PC-3 (cell line): ENCODE measurements around the gene GRIN1. TPM values are rescaled to one million over a fixed set of nuclear protein-coding genes. Genes with fewer than 3 reads are reported as not detected.

Experiments used
- ATAC-seq: fragments of 200-7000 bp; cut with Tn5 transposase; 2 replicates; pipeline ENCODE4 v1.9.1; 2020; ENCODE audit warnings: mild to moderate bottlenecking, moderate library complexity
- BruUV-seq: library from RNA; stranded (reverse); fragments of 400-500 nt; replicated peaks from 2 replicates; lab custom pipeline; 2021; lab: Mats Ljungman, UMichigan
- CTCF ChIA-PET: fragments of 300-600 bp; sonication (Branson Sonifier 250); formaldehyde crosslinking; loops from one replicate; lab custom pipeline; 2022; ENCODE audit warnings: antibody characterized with exemption; lab: Charles Lee
- POLR2A ChIA-PET: fragments of 300-600 bp; sonication (Branson Sonifier 250); formaldehyde crosslinking; loops from one replicate; lab custom pipeline; 2022; ENCODE audit warnings: antibody characterized with exemption; ENCODE audit not compliant: unreplicated experiment; lab: Charles Lee
- DNase-seq: peaks from one replicate; pipeline ENCODE4 v3.0.0-alpha.2; 2015
- H2AFZ ChIP-seq: fragments of 300-600 bp; sonication (generic); 2 replicates; pipeline ENCODE4 v1.6.0; 2016; ENCODE audit warnings: antibody characterized with exemption, low read length
- H3F3A ChIP-seq: fragments of 300-600 bp; sonication (generic); one replicate; pipeline ENCODE4 v1.6.0; 2017; ENCODE audit warnings: antibody characterized with exemption, low read length, control low read depth, mild to moderate bottlenecking; ENCODE audit not compliant: unreplicated experiment
- H3K27ac ChIP-seq: fragments of 300-600 bp; sonication (generic); 2 replicates; pipeline ENCODE4 v1.5.1; 2016; ENCODE audit warnings: mild to moderate bottlenecking, low read length
- H3K27me3 ChIP-seq: fragments of 300-600 bp; sonication (generic); 2 replicates; pipeline ENCODE4 v1.6.1; 2016; ENCODE audit warnings: low read length, mixed read lengths
- H3K36me3 ChIP-seq: fragments of 300-600 bp; sonication (generic); 2 replicates; pipeline ENCODE4 v1.6.1; 2016; ENCODE audit warnings: low read depth, mixed run types, low read length, mixed read lengths
- H3K4me1 ChIP-seq: fragments of 300-600 bp; sonication (generic); 2 replicates; pipeline ENCODE4 v1.5.1; 2016; ENCODE audit warnings: low read length; ENCODE audit not compliant: insufficient read depth
- H3K4me2 ChIP-seq: fragments of 300-600 bp; sonication (generic); 2 replicates; pipeline ENCODE4 v1.6.0; 2016; ENCODE audit warnings: low read length
- H3K4me3 ChIP-seq: fragments of 300-600 bp; sonication (generic); 2 replicates; pipeline ENCODE4 v1.5.1; 2016; ENCODE audit warnings: mild to moderate bottlenecking, low read length, mixed read lengths
- H3K79me2 ChIP-seq: fragments of 300-600 bp; sonication (generic); 2 replicates; pipeline ENCODE4 v1.6.1; 2017; ENCODE audit warnings: low read length, mixed read lengths
- H3K9ac ChIP-seq: fragments of 300-600 bp; sonication (generic); 2 replicates; pipeline ENCODE4 v1.6.0; 2016; ENCODE audit warnings: mild to moderate bottlenecking, low read length
- H3K9me2 ChIP-seq: fragments of 300-600 bp; sonication (generic); replicated peaks from 2 replicates; pipeline ENCODE4 v1.6.1; 2016; ENCODE audit warnings: mixed run types, low read length, mixed read lengths
- H3K9me3 ChIP-seq: fragments of 300-600 bp; sonication (generic); 2 replicates; pipeline ENCODE4 v1.6.1; 2016; ENCODE audit warnings: low read length, mixed read lengths
- H4K20me1 ChIP-seq: fragments of 300-600 bp; sonication (generic); 2 replicates; pipeline ENCODE4 v1.6.1; 2016; ENCODE audit warnings: low read length, mixed read lengths
- EZH2 ChIP-seq: fragments of 300-600 bp; sonication (generic); IDR thresholded peaks from one replicate; pipeline ENCODE4 v1.6.1; 2017; ENCODE audit warnings: antibody characterized with exemption, mild to moderate bottlenecking, low read length; ENCODE audit not compliant: unreplicated experiment
- EZH2phosphoT487 ChIP-seq: fragments of 300-600 bp; sonication (generic); IDR thresholded peaks from 2 replicates; pipeline ENCODE4 v1.6.1; 2018; ENCODE audit warnings: mild to moderate bottlenecking, antibody characterized with exemption, low read length, borderline replicate concordance
- intact Hi-C: fragments of 100-400 bp; cut with micrococcal nuclease; formaldehyde crosslinking; loops from 2 replicates; pipeline ENCODE4 v1.9.0; 2023
- total RNA-seq: library from RNA; depleted of rRNA; stranded (reverse); fragments of >200 nt; gene quantifications from 2 replicates; pipeline ENCODE4 v1.2.3, GENCODE V29; 2014
- TF ChIP-seq, protein P1 (sequence below): fragments of 300-600 bp; sonication (generic); conservative IDR thresholded peaks from 2 replicates; pipeline ENCODE4 v1.5.1; 2017; ENCODE audit warnings: antibody characterized with exemption, low read depth, mild to moderate bottlenecking, low read length

The GRIN1 gene
- total RNA-seq, 1 experiment from 2014 or later, result 0.11 TPM

DNA sequence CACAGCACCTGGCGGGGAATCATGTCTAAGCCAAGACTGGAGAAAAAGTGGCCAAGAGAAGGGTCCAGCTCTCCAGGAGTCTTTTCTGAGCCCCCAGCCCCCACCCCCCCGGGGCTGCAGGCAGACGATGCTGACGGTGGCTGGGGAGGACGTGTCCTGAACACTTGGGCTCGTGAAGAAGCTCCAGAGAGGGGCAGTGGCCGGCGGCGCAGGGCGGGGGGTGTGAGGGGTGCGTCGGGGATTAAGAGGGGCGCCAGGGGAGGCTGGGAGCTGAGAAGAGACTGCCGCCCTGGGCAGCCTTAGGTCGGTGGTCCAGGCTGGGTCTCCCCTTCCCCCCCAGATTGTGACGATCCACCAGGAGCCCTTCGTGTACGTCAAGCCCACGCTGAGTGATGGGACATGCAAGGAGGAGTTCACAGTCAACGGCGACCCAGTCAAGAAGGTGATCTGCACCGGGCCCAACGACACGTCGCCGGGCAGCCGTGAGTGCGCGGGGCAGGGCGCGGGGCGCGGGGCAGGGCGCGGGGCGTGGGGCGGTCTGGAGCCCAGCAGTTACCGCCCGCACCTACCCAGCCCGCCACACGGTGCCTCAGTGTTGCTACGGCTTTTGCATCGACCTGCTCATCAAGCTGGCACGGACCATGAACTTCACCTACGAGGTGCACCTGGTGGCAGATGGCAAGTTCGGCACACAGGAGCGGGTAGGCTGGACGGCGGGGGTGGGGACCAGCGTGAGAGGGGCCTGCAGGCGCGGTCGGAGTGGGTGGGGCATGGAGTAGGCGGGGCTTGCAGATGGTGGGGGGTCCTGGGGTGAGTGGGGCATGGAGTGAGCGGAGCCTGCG is 22.0 kb downstream of the GRIN1 start:
- Histone ChIP-seq H3K4me2 (no peak overlapping the region), H3K9ac (no peak overlapping the region), H3F3A (no peaks in the 10 kb centered on the region), H3K36me3 (no peaks in the 10 kb centered on the region), H2AFZ (no peak overlapping the region), H3K79me2 (no peaks in the 10 kb centered on the region), H3K9me3 (no peaks in the 10 kb centered on the region), H3K9me2 (no peaks in the 10 kb centered on the region), H3K27ac (no peak overlapping the region), H4K20me1 (no peaks in the 10 kb centered on the region), H3K4me1 (no peaks in the 10 kb centered on the region; the same call in 1 of the 2 replicates), H3K27me3 (peaks cover 17% of the 10 kb centered on the region), H3K4me3 (no peak overlapping the region)
- TF ChIP-seq EZH2phosphoT487 (no peak), EZH2 (no peak)
- TF ChIP-seq, protein P1, sequence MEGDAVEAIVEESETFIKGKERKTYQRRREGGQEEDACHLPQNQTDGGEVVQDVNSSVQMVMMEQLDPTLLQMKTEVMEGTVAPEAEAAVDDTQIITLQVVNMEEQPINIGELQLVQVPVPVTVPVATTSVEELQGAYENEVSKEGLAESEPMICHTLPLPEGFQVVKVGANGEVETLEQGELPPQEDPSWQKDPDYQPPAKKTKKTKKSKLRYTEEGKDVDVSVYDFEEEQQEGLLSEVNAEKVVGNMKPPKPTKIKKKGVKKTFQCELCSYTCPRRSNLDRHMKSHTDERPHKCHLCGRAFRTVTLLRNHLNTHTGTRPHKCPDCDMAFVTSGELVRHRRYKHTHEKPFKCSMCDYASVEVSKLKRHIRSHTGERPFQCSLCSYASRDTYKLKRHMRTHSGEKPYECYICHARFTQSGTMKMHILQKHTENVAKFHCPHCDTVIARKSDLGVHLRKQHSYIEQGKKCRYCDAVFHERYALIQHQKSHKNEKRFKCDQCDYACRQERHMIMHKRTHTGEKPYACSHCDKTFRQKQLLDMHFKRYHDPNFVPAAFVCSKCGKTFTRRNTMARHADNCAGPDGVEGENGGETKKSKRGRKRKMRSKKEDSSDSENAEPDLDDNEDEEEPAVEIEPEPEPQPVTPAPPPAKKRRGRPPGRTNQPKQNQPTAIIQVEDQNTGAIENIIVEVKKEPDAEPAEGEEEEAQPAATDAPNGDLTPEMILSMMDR, result no peak
- ChIA-PET POLR2A (no interaction called here), CTCF (no interaction called here)
- ATAC-seq, result no peak
- intact Hi-C loops, result no loop called here
- no peak for DNase-seq
- BruUV-seq, result no TSS peak

DNA sequence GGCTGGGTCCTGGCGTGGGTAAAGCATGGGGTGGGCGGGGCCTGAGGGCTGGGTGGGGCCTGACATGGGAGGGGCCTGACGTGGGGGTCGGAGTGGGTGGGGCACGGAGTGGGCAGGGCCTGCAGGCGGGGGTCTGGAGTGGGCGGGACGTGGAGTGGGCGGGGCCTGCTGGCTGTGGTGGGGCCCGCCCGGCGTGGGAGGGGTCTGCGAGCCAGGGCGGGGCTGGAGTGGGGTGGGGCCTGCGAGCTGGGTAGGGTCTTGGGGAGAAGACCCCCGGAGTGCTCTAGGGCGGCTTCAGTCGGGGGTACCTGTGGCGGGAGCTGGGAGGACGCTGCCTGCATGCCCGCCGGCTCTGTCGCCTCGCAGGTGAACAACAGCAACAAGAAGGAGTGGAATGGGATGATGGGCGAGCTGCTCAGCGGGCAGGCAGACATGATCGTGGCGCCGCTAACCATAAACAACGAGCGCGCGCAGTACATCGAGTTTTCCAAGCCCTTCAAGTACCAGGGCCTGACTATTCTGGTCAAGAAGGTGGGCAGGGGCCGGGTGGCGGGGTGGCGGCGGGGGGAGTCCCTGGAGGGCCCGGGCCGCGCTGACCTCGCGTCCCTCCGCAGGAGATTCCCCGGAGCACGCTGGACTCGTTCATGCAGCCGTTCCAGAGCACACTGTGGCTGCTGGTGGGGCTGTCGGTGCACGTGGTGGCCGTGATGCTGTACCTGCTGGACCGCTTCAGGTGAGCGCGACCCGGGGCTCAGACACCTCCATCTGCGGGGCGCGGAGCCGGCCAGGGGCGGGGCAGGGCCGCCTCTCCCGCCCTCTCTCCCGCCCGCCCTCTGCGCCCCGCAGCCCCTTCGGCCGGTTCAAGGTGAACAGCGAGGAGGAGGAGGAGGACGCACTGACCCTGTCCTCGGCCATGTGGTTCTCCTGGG is 22.9 kb downstream of the GRIN1 start:
- Histone ChIP-seq H3F3A (no peaks in the 10 kb centered on the region), H3K27ac (no peak overlapping the region), H3K36me3 (no peaks in the 10 kb centered on the region), H2AFZ (no peak overlapping the region), H3K4me2 (no peak overlapping the region), H3K9me2 (no peaks in the 10 kb centered on the region), H3K9ac (no peak overlapping the region), H3K27me3 (peaks cover 20% of the 10 kb centered on the region), H3K79me2 (no peaks in the 10 kb centered on the region), H3K4me1 (no peaks in the 10 kb centered on the region; the same call in 1 of the 2 replicates), H4K20me1 (no peaks in the 10 kb centered on the region), H3K4me3 (no peak overlapping the region), H3K9me3 (no peaks in the 10 kb centered on the region)
- BruUV-seq, result no TSS peak
- intact Hi-C loops, result no loop called here
- no peak for DNase-seq
- CTCF ChIA-PET, result no interaction called here
- POLR2A ChIA-PET, result no interaction called here
- TF ChIP-seq, protein P1, result no peak
- TF ChIP-seq EZH2phosphoT487 (no peak), EZH2 (no peak)
- no peak for ATAC-seq
